ENCODE results near the gene PPIL6.
A peak's percentile ranks its signal among the peaks of the same experiment; 100 is the strongest.

PPIL6 gene

DNA sequence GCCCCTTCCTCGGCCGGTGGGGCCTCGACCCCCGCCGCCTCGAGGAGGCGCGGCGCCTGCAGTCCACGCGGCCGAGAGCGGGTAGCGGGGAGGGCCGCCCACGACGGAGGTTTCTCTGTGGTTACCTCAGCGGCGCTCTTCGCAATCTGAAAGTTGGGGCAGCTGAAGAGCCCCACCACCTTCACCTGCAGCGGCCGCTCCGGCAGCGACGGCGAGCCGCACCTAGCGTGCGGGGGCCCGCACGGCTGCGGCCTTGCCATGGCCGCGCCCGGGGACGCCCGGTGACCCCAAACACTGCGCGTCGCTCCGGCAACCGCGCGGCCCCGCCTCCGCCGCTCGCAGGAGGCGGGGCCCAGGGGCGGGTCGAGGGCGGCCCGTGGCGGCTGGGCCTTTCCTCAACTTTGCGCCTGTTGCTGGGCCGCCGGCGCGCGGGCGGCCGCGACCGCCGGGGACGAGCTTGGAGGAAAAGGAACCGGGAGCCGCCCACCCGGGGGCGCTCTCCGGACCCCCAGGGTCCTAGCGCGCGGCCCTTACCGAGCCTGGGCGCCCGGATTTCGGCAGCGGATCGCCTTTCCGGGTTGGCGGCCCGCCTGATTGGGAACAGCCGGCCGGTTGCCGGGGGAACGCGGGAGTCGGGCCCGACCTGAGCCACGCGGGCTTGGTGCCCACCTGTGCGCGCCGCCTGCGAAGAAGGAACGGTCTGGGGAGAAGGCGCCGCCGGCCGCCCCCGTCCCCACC is at the start of gene PPIL6, which contains the start of gene SMPD2:
PPIL6 (minus strand) TSS at position 298 of the 738 bp plus-strand sequence; CDS start at position 260, 38 bp downstream.
SMPD2 (plus strand) TSS at position 394 of the 738 bp plus-strand sequence. CDS start 398 bp downstream, outside the sequence.
- DNase-seq = peak; percentile 86

DNA sequence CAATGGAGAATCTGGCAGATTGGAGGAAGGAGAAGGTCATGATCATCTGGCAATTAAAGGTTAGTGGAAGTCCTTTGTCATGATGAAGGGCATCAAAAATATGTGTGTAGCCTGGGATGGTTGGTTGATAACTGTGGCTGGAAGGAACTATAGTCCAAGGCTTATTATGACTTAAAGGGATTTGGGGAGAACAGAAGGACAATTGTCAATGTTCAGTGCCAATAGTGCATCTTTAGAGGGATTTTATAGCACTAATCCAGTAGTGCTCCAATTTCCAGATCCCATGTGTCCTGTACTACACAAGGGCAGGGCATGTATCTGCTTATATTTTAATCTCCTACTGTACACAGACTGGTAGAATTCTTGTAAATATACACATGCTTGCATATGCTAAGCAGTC is 47.6 kb upstream of the PPIL6 start:
- no peak for DNase-seq

- no peak for DNase-seq
Measured at GRCh38 chr6:109486068-109486467, 45.6 kb upstream of the PPIL6 start.

GRCh38 chr6:109485266-109485935 is 45.0 kb upstream of the PPIL6 start:
- DNase-seq = no peak

DNA sequence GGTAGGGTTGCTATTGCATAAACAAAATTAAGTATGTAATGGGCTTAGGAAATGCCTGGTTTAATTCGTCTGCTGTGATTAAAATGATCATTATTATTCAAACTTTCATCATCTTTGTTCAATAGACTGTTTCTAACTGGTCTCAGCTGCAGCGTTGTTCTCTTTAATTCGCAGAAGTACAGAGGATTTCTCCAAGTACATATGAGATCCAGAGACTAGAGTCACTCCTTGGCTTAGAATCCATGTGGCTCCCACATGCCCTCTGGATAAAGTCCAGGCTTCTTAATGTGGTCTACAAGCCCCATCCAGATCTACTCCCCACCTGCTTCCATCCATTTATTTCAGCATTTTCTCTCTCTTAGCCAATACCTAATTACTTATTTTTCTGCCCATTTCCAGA is 43.7 kb upstream of the PPIL6 start:
- no peak for DNase-seq

DNA sequence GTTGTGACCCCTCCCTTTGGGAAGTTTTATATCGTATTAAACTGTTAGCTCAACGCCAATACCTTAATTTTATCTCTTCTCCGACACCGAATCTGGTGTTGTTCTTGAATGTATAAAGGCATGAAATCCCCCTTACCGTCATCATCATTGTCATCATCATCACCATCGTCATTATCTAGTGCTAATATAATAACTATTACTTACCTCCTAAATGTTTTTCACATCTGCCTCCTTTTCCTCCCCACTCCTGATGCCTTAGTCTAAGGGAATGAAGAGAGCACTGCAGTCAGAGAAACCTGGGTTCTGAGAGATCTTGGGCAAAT is 43.3 kb upstream of the PPIL6 start:
- DNase-seq = no peak

GRCh38 chr6:109482905-109483734 is 42.7 kb upstream of the PPIL6 start, which contains the start of gene ZBTB24:
TSS of gene ZBTB24 (minus strand) at chr6:109483219. CDS start at chr6:109482026, 1,193 bp downstream.
- DNase-seq = peak; percentile 92

GRCh38 chr6:109480993-109481480 is 40.6 kb upstream of the PPIL6 start:
- no peak for DNase-seq

DNA sequence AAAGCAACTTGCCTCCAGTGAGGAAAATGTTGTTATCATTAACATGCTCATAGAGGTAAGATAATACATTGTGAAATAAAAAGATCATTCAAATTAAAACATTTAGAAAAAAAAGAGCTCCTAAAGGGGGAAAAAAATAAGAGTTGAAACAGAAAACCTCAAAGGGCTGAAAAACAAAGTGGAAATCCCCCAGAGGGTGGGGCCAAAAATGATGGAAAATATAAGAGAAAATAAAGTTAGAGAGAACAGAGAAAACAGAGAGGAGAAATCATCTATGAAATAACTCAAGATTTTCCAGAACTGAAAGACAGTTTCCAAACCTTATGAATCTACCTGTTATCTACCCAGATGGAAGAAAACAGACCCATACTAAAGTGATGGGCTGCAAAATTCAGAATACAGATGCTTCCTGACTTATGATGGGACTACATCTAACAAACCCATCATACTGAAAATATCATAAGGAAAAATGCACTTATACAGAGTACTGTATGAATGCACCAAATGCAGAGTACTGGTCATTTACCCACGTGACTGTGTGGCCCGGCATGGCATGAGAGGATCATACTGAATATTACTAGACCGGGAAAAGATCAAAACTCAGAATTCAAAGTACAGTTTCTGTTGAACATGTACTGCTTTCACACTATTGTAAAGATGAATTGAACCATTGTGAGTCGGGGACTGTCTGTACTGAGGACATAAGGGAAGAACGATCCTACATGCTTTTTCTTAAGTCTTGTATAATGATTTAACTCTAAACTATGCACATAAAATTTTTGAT is 38.6 kb upstream of the PPIL6 start:
- DNase-seq = no peak

GRCh38 chr6:109478222-109478805 is 37.9 kb upstream of the PPIL6 start:
- DNase-seq = no peak

GRCh38 chr6:109477725-109478124 is 37.3 kb upstream of the PPIL6 start:
- DNase-seq = no peak

GRCh38 chr6:109477184-109477583 is 36.8 kb upstream of the PPIL6 start:
- no peak for DNase-seq

DNA sequence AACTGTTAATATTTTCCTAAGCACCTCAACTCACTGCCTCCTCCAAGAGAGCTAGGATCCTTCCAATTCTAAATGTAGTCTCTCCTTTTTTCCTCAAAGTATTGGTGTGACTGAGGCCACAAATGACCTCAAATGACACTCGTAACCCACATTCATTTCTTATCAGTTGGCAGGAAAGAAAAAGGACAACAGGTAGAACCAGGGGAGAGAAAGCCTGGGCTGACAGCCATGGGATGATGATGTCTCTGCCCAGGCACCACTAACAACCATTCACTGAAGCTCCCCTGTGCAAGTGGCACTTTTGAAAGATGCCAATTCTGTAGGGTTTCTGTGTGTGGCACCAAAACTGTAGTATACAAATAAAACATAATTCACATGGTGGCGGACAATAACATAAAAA is 35.2 kb upstream of the PPIL6 start:
- DNase-seq = no peak

GRCh38 chr6:109474995-109475394 is 34.6 kb upstream of the PPIL6 start:
- no peak for DNase-seq

DNA sequence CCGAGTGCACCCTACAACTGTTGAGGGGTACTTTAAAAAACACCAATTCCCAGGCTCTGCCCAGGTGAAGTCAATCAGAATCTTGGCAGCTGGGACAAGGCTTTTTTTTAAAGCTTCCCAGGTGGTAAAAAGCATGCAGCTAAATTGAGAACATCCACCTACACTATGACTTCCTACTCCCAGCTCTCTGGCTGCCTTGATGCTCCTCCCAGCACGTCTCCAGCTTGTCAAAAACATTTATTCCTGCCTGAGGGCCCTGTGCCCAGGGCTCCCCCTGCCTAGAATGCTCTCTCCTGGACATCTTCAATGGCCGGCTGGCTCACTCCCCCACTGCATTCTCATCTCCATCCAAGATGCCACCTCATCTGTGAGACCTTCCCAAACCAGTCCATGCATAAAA is 32.7 kb upstream of the PPIL6 start:
- DNase-seq = no peak

DNA sequence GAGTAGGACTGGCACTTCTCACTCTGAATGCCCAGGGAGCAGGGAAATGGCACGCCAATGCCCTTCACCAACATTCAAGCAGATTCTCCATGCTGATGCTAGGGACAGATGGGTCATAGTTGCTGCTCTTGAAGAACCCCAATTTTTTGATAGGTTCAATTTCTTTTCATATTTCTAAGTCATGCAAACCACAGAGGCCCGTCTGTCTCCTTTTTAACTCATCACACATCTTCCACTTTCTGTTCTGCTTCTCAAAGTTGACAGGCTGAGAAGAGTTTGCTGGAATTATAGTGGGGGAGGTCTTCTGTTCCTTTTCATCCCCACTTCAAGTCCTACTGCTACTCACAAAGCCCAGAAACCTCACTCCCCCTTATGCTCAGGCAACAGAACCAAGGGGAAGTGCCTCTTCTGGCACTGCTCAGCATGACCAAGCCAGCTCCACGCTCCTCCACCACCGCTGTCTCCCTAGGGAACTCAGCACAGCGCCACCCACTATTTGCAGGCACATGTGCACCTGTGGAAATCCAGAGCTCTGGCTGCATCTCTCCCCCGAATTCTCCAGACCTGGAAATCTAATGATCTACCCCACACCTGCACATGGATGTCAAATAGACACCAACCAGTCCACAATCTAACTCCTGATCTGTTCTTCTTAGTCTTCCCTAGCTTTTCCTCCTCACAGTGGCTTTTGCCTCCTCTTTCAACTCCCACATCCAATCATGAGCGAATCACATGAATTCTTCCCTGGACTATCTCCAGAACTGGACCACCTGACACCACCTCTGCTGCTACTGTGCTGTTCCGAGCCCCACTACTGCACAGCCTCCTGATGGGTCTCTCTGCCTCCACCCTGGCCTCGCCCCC is 31.9 kb upstream of the PPIL6 start:
- DNase-seq = no peak

DNA sequence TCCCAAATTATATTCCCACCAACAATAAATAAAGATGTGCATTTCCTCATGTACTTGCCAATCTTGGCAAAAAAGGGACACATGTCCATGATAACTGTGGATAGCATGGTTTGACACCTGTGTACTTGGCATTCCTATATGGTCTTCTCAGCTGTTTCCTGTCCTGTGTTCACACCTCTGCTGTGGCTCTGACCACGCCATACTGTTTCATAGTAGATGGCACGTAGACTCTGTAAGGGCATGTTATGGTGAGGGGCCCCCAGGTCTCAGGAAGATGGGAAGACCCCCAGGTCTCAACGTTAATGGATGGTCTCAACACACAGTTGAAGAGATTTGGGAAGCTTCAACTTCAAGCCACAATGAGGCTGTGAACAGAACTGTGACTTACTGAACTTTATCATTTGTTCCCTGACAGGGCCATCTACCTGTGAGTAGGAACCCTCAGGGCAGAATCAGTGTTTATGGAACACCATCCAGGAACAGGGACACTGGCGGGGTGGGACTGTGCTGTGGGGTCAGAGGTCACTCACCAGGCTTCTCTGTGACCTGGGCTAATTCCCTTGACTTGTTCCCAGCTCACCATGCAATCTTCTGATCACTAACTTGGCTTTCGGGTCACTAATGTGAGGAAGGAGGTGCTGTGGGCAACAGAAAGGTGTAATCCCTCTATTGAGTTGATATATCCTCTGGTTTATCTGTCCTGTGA is 30.8 kb upstream of the PPIL6 start:
- no peak for DNase-seq

DNA sequence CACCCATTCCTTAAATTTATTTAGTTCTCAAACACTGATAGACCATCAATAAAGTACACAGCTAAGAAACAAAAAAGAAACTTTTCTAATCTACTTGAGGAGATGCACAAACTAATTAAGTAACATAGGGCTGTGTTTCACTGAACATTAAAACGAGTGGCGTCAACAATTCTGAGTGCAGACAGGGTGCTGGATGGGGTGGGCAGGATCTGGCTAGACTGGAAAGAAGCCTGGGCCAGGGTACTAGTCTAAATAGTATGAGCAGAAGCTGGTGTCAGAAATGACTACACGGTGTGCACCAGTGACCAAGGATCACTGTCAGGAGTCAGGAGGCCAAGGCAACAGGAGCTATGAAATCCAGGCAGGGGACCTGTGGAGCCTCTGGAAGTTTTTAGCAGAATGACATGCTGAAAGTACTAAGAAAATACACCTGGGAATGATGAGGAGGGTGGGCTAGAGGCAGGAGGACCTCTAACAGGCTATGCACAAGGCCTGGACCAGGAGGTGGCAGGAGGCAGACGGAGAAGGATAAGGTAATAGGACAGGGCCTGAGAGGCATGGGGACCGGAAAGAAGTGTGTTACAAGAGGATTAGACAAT is 29.3 kb upstream of the PPIL6 start:
- DNase-seq = no peak

DNA sequence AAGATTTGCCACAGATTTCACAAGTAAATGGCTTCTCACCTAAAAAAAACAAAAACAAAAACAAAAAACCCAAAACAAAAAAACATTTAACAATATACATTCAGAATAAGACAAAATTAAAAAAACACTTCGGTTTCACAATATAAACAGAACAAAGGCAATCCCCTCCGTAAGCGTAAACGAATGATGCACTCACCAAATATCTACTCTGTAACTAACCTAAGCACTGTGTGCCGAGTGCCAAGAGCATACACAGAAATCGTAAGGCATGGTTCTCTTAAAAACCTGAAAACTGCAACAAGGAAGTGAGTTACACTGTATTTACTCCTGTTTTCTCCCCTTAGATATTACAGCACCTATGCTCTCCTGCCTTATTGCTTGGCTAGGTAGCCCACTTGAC is 27.3 kb upstream of the PPIL6 start:
- no peak for DNase-seq
